Midbrain (tissue), 1 donor: ENCODE data around the gene PTX3.
A peak's percentile ranks its signal among the peaks of the same experiment; 100 is the strongest.

Source experiments
- DNase-seq: peaks from one replicate; lab custom pipeline; 2025; lab: John Stamatoyannopoulos, UW

The PTX3 gene

GRCh38 chr3:157436583-157437291 is at the start of gene PTX3:
PTX3 (plus strand) TSS chr3:157436850; CDS start chr3:157436934, 84 bp downstream.
- DNase-seq, result peak; percentile 11

DNA sequence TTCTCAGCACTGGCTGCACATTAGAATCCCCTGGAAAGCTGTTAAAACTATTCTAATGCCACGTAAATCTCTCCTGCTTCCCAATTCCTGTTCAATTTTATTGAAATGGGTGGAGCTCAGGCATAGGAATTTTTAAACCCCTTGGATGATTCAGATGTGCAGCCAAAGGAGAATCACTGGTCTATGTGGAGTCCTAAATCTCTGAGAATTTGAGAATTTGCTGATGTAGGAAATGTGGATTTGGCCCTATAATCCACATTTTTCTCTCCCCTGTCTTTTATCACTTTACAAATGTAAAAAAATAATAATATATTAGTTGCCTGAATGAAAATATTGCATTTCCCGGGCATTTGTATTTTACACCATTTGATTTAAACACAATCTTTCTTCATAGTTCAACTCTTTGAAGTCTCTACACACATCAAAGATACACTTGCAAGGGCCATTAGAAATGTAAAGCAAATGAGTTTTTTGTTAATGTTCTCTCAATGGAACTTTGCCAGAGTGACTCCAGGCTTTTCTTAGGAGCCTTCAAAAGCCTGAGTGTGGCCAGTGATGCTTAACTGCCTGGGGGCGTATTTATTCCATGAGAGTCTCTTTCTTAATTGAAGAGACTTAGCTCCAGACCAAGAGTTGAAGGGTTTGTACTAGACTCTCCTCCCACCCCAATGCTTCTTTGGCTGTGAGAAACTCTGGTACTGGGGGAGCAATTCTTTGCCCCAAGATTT is 48.8 kb upstream of the PTX3 start:
- DNase-seq, result no peak

GRCh38 chr3:157388976-157389375 is 47.7 kb upstream of the PTX3 start:
- no peak for DNase-seq

- DNase-seq, result no peak
Observed at GRCh38 chr3:157390713-157391515, 45.7 kb upstream of the PTX3 start.

DNA sequence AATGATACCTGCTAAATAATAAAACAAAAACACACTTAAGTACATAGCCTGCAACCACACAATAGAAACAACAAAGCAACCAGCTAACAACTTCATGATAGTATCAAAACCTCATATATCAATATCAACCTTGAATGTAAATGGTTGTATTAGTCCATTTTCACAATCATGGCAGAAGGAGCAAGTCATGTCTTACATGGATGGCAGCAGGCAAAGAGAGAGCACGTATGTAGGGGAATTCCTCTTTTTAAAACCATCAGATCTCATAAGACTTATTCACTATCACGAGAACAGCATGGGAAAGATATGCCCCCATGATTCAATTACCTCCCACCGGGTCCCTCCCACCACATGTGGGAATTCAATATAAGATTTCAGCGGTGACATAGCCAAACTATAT is 44.5 kb upstream of the PTX3 start:
- DNase-seq, result no peak

DNA sequence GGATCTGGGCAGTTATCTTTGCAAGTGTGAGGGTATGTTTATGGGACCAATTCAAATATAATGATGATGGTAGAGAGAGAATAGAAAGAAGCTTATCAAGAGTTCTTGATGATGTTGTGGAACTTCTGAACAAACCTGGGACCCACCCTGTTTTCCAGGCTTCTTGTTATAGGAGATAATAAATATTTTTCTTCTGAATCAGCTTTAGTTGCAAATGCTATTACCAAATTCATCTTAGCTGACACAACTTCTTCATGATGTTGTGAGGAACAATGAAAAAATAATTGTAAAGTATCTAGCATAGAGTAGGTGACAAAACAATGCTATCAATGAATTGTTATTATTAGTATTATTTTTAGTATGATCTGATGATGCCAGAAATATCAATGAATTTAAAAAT is 43.5 kb upstream of the PTX3 start:
- no peak for DNase-seq

DNA sequence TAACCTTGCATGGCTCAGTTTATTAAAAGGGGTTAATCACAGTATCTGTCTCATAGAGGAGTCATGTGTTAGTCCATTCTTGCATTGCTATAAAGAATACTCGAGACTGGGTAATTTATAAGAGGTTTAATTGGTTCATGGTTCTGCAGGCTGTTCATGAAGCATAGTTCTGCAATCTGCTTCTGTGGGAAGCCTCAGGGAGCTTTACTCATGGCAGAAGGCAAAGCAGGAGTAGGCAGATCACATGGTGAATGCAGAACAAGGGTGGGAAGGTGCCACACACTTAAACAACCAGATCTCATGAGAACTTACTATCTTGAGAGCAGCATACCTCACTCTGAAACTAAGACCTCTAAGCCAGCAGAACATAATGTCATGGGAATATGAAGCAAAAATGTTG is 42.2 kb upstream of the PTX3 start:
- no peak for DNase-seq

DNA sequence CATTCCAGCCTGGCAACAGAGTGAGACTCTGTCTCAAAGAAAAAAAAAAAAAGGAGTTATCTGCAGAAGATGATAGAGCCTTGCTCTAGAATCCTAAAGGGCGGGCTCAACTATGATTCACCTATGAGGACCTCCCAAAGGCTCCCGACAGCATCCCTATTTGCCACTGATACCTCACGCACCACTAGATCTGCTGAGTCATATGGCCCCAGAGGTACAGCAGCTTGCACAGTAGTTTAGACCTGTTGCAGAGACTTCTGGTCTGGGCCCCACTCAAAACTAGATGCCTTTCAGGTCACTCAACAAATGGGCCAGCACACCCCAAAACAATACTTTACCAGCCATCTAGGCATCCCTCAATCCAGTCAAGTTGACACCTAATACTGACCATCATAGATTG is 38.1 kb upstream of the PTX3 start:
- DNase-seq, result no peak

GRCh38 chr3:157404381-157404780 is 32.3 kb upstream of the PTX3 start:
- no peak for DNase-seq

GRCh38 chr3:157405457-157405856 is 31.2 kb upstream of the PTX3 start:
- DNase-seq, result no peak

DNA sequence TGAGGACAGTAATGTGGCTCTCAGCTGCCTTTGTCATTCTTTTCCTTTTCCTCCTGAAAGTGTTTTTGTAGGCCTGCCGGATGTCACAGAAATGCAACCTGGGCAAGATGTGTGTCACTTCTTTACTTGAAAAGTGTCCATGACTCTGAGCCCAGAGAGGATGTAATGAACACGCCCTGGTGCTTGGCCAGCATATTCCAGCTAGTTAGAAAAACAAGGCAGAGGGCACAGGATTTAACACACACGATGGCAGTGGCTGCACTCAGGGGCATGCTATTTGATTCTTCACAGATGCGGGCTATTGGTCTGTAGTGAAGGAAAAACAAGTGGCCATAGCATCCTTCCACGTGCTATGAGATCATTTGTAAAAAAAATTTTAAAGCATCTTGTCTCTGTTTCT is 30.3 kb upstream of the PTX3 start:
- no peak for DNase-seq

DNA sequence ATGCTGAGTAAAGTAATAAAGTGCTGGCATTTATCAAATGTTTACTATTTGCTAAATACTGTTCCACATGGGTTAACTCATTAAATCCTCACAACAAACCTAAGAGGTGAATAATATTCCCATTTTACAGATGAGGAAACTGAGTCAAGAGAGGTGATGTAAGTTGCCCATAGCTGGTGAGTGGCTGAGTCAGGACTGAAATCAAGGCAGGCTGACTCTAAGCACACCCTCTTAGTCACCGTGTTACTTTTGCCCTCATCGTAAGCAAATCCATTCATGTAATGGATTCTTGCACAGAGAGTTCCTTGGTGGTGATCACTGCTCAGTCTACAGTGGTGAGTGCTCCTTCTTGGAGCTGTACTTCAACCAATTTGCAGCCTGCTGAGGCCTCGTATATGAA is 28.9 kb upstream of the PTX3 start:
- DNase-seq, result no peak

DNA sequence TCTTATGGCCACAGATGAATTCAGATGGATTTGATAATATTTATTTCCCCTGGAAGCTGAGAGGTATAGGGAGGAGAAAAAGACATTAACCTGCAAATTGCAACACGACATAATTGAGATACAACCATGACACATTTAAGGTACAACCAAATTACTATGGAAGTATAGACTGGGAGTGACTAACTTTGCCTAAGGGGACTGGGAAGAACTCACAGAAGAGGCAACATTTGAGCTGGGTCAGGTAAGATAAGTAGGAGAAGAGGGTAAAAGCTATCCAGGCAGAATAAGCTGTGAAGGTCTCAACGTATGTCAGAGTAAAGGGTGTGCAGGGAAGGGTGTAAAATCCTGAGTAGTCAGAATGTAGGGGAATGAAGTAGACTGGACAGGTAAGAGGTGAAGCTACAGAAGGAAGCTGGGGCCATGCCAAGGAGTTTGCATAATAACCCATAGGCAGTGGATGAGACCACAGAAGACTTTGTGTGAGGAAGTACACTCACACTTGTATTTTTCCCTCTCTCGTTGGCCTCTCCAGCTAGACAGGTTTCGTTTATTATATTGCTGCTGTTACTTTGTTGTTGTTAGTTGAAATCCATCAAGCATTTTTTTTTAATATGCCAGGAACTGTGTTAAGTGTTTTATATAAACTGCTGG is 28.0 kb upstream of the PTX3 start:
- DNase-seq, result no peak

DNA sequence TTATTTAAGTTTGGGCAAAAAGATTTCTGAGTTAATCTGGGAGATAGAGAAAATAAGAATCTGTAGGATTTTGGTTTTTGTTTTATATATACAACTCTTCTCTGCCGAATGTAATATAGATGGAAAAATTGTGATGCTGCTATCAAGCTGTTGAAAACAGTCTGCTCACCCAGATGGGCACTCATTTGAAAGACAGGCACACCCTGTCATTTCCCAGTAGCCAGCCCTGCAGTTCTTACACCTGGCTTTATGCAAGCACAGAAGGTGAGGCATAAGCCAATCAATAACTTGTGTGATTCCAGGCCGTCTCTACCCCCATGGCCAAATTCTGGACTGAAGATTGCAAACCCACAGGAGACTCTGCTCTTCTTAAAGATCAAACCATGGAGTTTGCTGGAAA is 27.1 kb upstream of the PTX3 start:
- no peak for DNase-seq

DNA sequence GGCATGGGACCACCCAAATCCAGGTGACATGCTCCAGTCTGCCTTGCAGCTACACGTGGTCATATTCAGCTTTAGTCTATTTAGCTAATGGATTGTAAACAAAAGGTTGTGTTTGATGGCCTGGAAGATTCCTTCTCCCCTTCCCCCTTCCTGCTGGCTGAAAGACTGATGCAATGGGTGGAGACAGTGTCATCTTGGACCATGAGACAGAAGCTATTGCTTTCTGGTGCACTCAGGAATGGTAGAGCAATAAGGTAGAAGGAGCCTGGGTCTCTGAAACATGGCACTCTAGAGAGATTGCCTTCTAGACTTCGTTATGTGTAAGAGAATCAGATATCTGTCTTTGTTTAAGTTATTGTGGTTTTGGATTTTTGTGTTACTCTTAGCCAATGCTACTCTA is 25.7 kb upstream of the PTX3 start:
- DNase-seq, result no peak

GRCh38 chr3:157412323-157412855 is 24.3 kb upstream of the PTX3 start:
- DNase-seq, result no peak

- DNase-seq, result no peak
Observed at GRCh38 chr3:157414861-157415260, 21.8 kb upstream of the PTX3 start.

GRCh38 chr3:157416347-157417087 is 20.1 kb upstream of the PTX3 start:
- no peak for DNase-seq

DNA sequence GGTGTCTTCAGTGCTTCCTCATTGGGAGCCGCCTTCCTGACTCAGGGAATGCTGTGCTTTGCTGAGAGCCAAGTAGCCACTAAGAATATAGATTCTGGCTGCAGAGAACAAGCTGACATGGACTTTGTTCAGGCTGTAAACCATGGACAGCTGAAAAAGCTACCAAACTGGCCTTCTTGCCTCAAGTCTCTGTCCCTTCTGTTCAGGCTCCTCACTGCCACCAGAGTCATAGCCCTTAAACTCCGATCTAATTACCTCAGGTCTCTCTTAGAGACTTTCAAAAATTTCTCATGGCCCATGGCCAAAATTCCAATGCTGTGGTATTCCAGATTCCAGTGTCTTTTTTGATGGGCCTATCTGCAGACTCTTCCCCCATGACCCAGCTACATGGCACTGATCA is 19.4 kb upstream of the PTX3 start:
- no peak for DNase-seq

DNA sequence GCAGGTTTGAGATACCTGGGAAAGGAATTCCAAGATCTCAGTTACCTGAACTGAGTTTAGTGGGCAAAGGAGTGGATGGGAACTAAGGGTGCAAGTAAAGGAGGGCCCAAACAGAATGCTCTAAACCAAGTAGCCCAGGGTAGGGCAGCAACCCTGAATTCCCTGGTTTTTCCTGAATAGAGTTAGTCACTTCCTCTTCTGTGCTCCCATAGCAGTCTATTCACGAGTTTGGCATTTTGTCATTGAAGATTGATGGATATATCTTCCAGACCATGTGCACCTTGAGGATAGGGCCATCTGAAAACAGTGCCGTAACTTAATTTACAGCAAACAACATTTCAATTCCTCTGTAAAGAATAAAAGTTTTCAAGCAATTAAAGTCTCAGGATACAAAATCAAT is 18.5 kb upstream of the PTX3 start:
- no peak for DNase-seq

DNA sequence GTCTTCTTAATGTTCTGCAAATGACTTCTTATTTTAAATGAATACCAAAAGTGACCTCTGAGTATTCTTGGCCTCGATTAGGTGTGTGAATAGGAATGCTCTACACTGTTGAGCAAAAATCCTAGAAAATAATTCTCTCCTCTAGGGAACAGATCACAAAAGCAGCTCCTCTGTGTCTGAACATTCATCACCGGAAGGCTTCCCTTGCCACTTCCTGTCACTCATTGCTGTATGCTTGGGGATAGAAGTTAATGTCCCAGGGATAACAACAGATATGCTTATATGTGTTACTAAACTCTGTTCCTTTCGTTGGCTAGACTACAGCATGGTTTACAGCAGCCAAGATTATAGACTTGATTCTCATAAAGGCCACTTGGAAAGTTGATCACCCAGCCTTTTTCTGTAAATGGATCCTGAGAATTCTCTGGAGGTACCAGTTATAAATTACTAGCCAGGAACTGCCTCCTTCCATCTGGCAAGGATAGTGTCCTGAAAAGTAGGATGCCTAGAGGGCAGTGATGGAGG is 16.0 kb upstream of the PTX3 start:
- DNase-seq, result no peak
